ENCODE results near the gene KIF3B.

DNA sequence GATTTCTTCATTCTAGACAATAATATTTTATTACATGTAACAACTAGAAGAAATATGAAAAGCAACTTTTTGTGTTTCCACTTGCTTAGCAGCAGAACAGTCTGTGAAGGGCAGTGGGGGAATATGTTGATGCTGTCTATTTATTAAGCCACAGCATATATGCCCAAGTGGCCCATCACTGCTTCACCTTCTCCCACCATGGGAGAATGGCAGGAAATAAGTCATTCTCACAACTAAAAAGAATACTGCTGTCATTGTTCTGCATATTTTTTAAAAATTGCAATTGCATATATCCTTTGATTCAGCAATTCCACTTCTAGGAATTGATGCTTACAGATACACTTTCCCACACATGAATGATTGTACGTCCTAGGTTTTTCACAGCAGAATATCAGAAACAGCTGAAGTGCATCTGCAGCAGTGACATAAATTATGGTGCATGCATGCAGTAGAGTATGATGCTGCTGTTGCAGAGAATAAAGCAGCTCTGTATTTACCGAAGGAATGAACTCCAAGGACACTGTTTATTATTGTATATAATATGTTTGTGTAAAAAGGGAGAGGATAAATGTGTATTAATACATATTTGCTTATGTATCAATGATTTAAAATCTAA lies 26.8 kb downstream of the KIF3B start:
- TF ChIP-seq ZNF644 (CRISPR knock-in tag; IDR thresholded peaks at IDR 0.05; ENCODE audit: low read depth) = no peak
- no peak for TF ChIP-seq TAF15 (IDR thresholded peaks at IDR 0.05; ENCODE audit: low read depth, low read length, poor library complexity, severe bottlenecking)
